Stimulated activated CD8-positive, alpha-beta memory T cell treated with anti-CD3 and anti-CD28 coated beads, Interleukin-2, amount 100 ng/mL, for 1 hour (primary cell): ENCODE data around the gene GGPS1.
A peak's percentile ranks its signal among the peaks of the same experiment; 100 is the strongest.
"Not testable (repeated sequence)": the region's sequence is repeated elsewhere in the genome, so short reads cannot be mapped to it uniquely, and the experiment has no call there.

Experiments
- DNase-seq, 2 donors: peaks; one replicate each; pipeline ENCODE4 v3.0.0-alpha.2; 2020; ENCODE audit warnings: low read depth in 2 of 2

Gene GGPS1

DNA sequence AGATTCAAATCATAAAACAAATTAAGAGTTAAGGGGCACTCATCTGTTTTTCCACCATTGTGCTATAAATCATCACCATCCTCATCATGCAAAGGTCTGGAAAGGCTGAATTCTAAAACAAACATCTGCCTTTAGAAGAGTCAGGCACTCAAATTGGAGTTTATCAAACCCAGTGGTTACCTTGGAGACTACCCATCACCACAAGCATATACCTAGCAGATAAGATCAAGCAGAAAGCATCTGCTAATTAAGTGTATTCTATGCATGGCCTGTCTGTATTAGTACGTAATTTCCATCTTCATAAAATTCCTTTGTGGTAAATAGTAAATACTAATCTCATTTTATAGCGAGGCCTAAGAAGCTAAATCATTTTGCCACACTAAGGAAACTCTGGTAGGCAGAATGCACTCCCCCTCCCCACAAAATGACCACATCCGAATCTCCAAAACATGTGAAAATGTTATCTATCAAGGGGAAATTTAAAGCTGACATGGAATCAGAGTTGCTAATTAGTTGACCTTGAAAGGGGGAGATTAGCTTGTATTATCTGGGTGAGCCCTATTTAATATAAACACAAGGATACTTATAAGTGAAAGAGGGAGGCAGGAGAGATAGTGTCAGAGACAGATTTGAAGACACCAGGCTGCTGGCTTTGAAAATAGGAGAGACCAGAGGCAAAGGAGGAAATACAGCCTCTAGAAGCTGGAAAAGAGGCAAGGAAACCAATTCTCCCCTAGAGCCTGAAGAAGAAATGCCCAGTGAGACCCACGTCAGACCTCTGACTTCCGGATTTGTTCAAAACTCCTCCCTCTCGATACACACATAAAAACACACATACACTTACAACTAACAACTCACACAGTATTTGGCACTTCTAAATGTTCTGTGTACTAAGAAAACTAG, 23.6 kb upstream of the GGPS1 start:
- DNase-seq: no peak

- DNase-seq: no peak
These were observed 20.9 kb upstream of the GGPS1 start for GRCh38 chr1:235307158-235308124.

DNA sequence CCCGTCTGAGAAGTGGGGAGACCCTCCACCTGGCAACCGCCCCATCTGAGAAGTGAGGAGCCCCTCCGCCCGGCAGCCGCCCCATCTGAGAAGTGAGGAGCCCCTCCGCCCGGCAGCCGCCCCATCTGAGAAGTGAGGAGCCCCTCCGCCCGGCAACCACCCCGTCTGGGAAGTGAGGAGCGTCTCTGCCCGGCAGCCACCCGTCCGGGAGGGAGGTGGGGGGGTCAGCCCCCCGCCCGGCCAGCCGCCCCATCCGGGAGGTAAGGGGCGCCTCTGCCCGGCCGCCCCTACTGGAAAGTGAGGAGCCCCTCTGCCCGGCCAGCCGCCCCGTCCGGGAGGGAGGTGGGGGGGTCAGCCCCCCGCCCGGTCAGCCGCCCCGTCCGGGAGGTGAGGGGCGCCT, 19.2 kb upstream of the GGPS1 start:
- not testable (repeated sequence) for DNase-seq

DNA sequence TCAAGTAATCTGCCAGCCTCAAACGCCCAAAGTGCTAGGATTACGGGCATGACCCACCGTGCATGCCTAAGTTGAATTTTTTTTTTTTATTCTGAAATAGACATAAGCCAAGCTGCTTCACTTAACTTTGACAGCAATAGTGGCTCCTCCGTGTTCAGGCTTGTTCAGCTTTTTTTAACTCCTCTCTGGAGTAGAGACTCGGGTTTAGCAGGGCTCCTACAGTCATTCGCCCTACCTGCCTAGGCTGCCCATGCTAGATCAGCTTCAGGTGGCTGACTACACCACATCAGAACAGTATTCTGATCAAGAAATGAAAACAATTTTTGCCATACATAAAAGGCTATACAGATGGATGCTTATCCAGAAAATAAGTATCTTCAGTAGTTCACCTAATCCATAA, 15.1 kb upstream of the GGPS1 start:
- no peak for DNase-seq

DNA sequence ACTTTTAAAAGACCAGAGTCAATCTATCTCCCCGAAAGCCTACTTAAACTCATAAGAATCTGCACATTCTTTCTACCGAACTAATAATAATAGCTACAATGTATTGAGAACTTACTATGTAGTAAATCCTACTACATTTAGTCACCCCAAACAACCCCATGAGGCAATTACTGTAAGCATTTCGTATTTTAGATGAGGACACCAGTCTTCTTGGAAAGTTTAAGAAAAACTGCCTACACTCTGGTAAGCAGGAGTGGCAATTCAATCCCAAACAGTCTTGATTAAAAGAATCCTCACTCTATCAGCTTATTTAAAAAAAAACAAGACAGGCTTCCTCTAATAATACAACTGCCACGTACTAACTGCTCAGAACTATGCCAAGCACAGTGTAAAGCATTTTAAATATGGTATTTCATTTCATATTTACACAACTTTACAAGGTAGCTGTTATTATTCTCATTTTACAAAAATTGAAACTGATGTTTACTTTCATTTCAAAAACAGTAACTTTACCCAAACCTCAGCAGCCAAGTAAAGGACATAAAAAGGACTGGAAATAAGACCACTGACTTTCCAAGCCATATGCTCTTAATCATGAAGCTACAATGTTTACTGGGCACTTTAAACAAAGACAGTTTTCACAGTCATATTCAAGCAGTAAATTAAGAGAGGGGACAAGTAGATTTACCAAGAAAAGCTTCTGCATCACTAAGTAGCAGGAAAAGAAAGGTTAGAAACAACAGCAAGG, 14.3 kb upstream of the GGPS1 start:
- DNase-seq: no peak

GRCh38 chr1:235315173-235315572, 13.2 kb upstream of the GGPS1 start:
- no peak for DNase-seq

- no peak for DNase-seq
These were observed 12.6 kb upstream of the GGPS1 start for GRCh38 chr1:235315735-235316134.

GRCh38 chr1:235317168-235317567, 11.2 kb upstream of the GGPS1 start:
- no peak for DNase-seq

GRCh38 chr1:235319255-235319654, 9.1 kb upstream of the GGPS1 start:
- DNase-seq: no peak

- DNase-seq: no peak
These were observed 7.7 kb upstream of the GGPS1 start for GRCh38 chr1:235320521-235321179.

GRCh38 chr1:235324296-235324695, 4.1 kb upstream of the GGPS1 start:
- DNase-seq: no peak

DNA sequence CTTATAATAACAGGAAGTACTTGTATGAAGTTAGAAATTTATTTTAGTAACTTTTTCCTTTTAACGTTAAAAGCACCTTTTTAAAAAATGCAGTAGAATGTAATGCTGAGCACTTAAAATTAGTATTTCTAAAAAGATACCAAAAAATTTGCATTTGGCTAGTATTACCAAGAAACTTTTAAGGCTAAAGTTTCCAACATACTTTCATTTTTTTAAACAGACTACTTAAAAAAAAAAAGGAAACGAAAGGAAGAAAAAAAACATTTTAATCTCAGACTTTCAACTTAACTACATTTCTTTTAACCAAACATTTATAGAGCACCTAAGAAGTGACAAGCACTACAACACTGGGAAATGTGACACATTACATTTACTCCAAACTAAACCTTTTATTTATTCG, 3.2 kb upstream of the GGPS1 start:
- DNase-seq: no peak

DNA sequence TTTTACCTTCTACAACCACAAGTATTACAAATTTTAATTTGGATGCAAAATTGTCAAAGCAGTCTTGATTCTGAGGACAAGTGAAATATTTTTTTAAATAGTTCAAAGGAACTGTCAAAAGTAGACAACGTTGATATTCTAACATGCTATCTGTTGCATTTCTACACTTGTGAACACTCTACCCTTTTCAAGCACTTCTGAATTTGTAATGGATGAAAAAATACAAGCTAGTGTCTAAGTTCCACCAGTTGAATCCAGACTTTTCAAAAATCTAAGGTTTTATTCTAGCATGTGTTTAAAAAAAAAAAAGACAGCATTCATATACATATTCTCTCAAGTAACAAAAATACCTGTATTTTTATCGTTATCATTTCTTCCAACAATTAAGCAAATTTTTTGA, 2.5 kb upstream of the GGPS1 start:
- no peak for DNase-seq

GRCh38 chr1:235326719-235327558, 1.4 kb upstream of the GGPS1 start:
- DNase-seq: peak; percentile 14 to 30

- DNase-seq: no peak
These were observed 655 bp upstream of the GGPS1 start, which contains the start of gene ARID4B for GRCh38 chr1:235327559-235328270. Gene ARID4B, minus strand, starts transcription at chr1:235328179. Its CDS starts 1,260 bp downstream, at chr1:235326919.

GRCh38 chr1:235329139-235329902, 951 bp downstream of the GGPS1 start:
- no peak for DNase-seq

DNA sequence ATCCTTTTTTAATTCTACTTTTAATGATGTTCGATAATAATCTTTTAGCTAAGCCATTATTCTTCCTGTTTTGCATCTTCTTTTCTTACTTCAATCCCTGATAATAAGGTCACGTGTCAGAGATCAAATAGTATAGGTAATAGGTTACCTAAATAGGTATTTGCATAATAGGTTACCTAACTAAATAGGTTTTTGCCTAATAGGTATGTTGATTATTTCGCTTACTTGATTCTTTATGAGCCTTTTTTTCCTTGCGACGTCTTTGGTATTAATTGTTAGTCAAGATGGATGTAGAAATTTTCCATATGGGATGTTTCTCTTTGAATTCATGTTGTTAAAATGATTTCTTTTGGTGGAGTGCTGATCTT, 2.5 kb downstream of the GGPS1 start:
- DNase-seq: no peak

- no peak for DNase-seq
These were observed 3.0 kb downstream of the GGPS1 start for GRCh38 chr1:235331401-235331800.

DNA sequence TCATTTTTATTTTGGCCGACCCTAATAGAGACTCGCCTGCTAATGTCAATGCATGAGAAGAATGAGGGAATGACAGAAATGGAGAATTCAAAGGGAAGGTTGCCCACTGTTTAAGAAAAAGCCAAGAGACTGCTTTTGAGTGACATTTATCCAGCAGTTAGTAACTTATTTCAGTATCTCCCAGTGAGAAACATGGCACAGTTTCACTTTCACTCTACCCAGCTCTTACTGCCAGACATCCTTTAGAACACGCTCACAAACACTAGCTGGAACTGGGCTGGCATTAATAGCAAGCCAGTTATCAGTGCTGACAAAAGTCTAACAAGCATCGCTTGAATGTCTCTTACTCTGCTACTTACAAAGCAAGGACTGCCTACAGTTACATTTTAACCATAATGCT, 8.5 kb downstream of the GGPS1 start:
- no peak for DNase-seq
